T-cell (primary cell): Measurements from ENCODE around the gene TULP4. TPM values are rescaled to one million over a fixed set of nuclear protein-coding genes. Genes with fewer than 3 reads are reported as not detected.

Experiments
- ATAC-seq, 4 experiments: fragments of 200-7000 bp in 3 of 4; fragments of 150-1000 bp in 1 of 4; cut with Tn5 transposase; replicated peaks in 1 of 4; 1 replicate in 3 of 4; 2 replicates in 1 of 4; pipeline ENCODE4 v1.10.0; 2021; ENCODE audit warnings: moderate library complexity in 3 of 4, mild to moderate bottlenecking in 2 of 4, moderate number of reproducible peaks in 1 of 4
- CTCF ChIA-PET, 2 donors: fragments of 300-600 bp; sonication (Branson Sonifier 250); formaldehyde crosslinking; loops; one replicate each; lab custom pipeline; 2022; ENCODE audit warnings: antibody characterized with exemption in 2 of 2; lab: Charles Lee
- POLR2A ChIA-PET, 2 donors: fragments of 300-600 bp; sonication (Branson Sonifier 250); formaldehyde crosslinking; loops; one replicate each; lab custom pipeline; 2022; ENCODE audit warnings: antibody characterized with exemption in 2 of 2; lab: Charles Lee
- DNase-seq, 35 experiments: peaks; one replicate each; pipeline versions ENCODE4 v3.0.0 to v3.0.0-alpha.2; 2013 to 2023
- H3K27ac ChIP-seq: one replicate; pipeline ENCODE4 v1.5.1; 2013; ENCODE audit warnings: low read length
- H3K27me3 ChIP-seq, 2 experiments: replicated peaks in 1 of 2; 1 replicate in 1 of 2; 2 replicates in 1 of 2; pipeline versions ENCODE4 v1.6.1 to v1.7.0; 2013; ENCODE audit warnings: low read length in 1 of 2, mixed read lengths in 1 of 2; ENCODE audit not compliant: control insufficient read depth in 2 of 2, insufficient read depth in 2 of 2; ENCODE audit errors: extremely low read depth in 1 of 2
- H3K36me3 ChIP-seq, 2 donors: 1 replicate in 1 of 2; 2 replicates in 1 of 2; pipeline versions ENCODE4 v1.6.1 to v1.7.0; 2013; ENCODE audit warnings: low read length in 1 of 2; ENCODE audit not compliant: control insufficient read depth in 2 of 2, insufficient read depth in 1 of 2; ENCODE audit errors: extremely low read depth in 1 of 2
- H3K4me1 ChIP-seq, 2 experiments: 1 replicate in 1 of 2; 2 replicates in 1 of 2; pipeline versions ENCODE4 v1.6.1 to v1.7.0; 2013; ENCODE audit warnings: low read length in 2 of 2, mixed read lengths in 1 of 2; ENCODE audit not compliant: insufficient read depth in 2 of 2, control insufficient read depth in 1 of 2; ENCODE audit errors: extremely low read depth in 1 of 2
- H3K4me3 ChIP-seq, 2 donors: 1 replicate in 1 of 2; 2 replicates in 1 of 2; pipeline versions ENCODE4 v1.5.1 to v1.7.0; 2013; ENCODE audit warnings: mild to moderate bottlenecking in 2 of 2, low read length in 1 of 2, moderate library complexity in 1 of 2; ENCODE audit not compliant: control insufficient read depth in 1 of 2; ENCODE audit errors: extremely low read depth in 1 of 2
- H3K9me3 ChIP-seq: 2 replicates; pipeline ENCODE4 v1.7.0; 2013
- H3K27ac Mint-ChIP-seq, 2 donors: one replicate each; pipeline ENCODE4 v1.8.0; 2020 to 2021; ENCODE audit warnings: mild to moderate bottlenecking in 2 of 2, mixed read lengths in 2 of 2
- H3K27me3 Mint-ChIP-seq, 2 donors: one replicate each; pipeline ENCODE4 v1.8.0; 2021 to 2022; ENCODE audit warnings: mixed read lengths in 2 of 2
- H3K36me3 Mint-ChIP-seq: one replicate; pipeline ENCODE4 v1.8.0; 2021; ENCODE audit warnings: mixed read lengths
- H3K4me1 Mint-ChIP-seq, 3 donors: one replicate each; pipeline ENCODE4 v1.8.0; 2020 to 2022; ENCODE audit warnings: mixed read lengths in 3 of 3, mild to moderate bottlenecking in 1 of 3
- H3K4me3 Mint-ChIP-seq, 3 donors: one replicate each; pipeline ENCODE4 v1.8.0; 2020 to 2022; ENCODE audit warnings: mild to moderate bottlenecking in 3 of 3, mixed read lengths in 3 of 3, moderate library complexity in 3 of 3
- H3K9me3 Mint-ChIP-seq, 3 donors: one replicate each; pipeline ENCODE4 v1.8.0; 2020 to 2022; ENCODE audit warnings: mixed read lengths in 3 of 3
- WGBS: methylation state at CpG from one replicate; pipeline ENCODE4 v1.1.5; 2013; ENCODE audit warnings: missing lambda C conversion rate; ENCODE audit not compliant: insufficient coverage; 5-methylcytosine and 5-hydroxymethylcytosine counted together
- total RNA-seq, 35 experiments: library from RNA in 6 of 35; stranded (reverse) in 6 of 35; fragments of 120-200 nt in 1 of 35; gene quantifications; one replicate each; pipeline versions ENCODE4 v1.2.1 to v1.2.4 and lab custom pipeline; 2013 to 2026

The TULP4 gene
- total RNA-seq, 5 donors from 2014 or later (not counting 1 experiment from before 2014, with no cell fraction given), result 62.9 to 85.1 (median 76.1) TPM

- H3K27ac Mint-ChIP-seq, result no peak overlapping the region
- no peaks in the 10 kb centered on the region for H3K27me3 Mint-ChIP-seq
- peaks cover 7 to 37% of the 10 kb centered on the region in 2 donors for H3K36me3 ChIP-seq
- H3K4me3 Mint-ChIP-seq, result no peak overlapping the region
- H3K36me3 Mint-ChIP-seq, result peaks cover 41% of the 10 kb centered on the region
- ChIA-PET CTCF (no interaction called here), POLR2A (no interaction called here)
- DNase-seq (no peak), ATAC-seq (no peak)
- no peaks in the 10 kb centered on the region for H3K4me1 ChIP-seq
- 94% methylated on average over 17 of the region's 26 CpGs for WGBS
- H3K27ac ChIP-seq, result no peak overlapping the region
- no peaks in the 10 kb centered on the region for H3K4me1 Mint-ChIP-seq
- H3K9me3 ChIP-seq, result no peaks in the 10 kb centered on the region
- no peak overlapping the region for H3K4me3 ChIP-seq
- H3K9me3 Mint-ChIP-seq, result no peaks in the 10 kb centered on the region
- H3K27me3 ChIP-seq, result no peaks in the 10 kb centered on the region
These were observed 189.3 kb downstream of the TULP4 start for GRCh38 chr6:158501360-158502262.

DNA sequence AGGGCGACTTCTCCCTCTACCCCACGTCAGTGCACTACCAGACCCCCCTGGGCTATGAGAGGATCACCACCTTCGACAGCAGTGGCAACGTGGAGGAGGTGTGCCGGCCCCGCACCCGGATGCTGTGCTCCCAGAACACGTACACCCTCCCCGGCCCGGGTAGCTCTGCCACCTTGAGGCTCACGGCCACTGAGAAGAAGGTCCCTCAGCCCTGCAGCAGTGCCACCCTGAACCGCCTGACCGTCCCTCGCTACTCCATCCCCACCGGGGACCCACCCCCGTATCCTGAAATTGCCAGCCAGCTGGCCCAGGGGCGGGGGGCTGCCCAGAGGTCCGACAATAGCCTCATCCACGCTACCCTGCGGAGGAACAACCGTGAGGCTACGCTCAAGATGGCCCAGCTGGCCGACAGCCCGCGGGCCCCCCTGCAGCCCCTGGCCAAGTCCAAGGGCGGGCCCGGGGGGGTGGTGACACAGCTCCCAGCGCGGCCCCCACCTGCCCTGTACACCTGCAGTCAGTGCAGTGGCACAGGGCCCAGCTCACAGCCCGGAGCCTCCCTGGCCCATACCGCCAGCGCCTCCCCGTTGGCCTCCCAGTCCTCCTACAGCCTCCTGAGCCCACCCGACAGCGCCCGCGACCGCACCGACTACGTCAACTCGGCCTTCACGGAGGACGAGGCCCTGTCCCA lies 190.1 kb downstream of the TULP4 start:
- H3K27ac ChIP-seq, result no peak overlapping the region
- H3K27ac Mint-ChIP-seq, result no peak overlapping the region
- ATAC-seq (no peak), DNase-seq (no peak)
- POLR2A ChIA-PET, result no interaction called here
- H3K4me1 ChIP-seq, result no peaks in the 10 kb centered on the region
- peaks cover 7 to 42% of the 10 kb centered on the region in 2 donors for H3K36me3 ChIP-seq
- CTCF ChIA-PET, result no interaction called here
- no peaks in the 10 kb centered on the region for H3K9me3 ChIP-seq
- no peaks in the 10 kb centered on the region for H3K4me1 Mint-ChIP-seq
- peaks cover 45% of the 10 kb centered on the region for H3K36me3 Mint-ChIP-seq
- H3K27me3 Mint-ChIP-seq, result no peaks in the 10 kb centered on the region
- WGBS, result 96% methylated on average over 32 of the region's 43 CpGs
- no peak overlapping the region for H3K4me3 ChIP-seq
- no peaks in the 10 kb centered on the region for H3K9me3 Mint-ChIP-seq
- no peak overlapping the region for H3K4me3 Mint-ChIP-seq
- H3K27me3 ChIP-seq, result no peaks in the 10 kb centered on the region

- no peaks in the 10 kb centered on the region for H3K9me3 Mint-ChIP-seq
- peaks cover 53% of the 10 kb centered on the region for H3K36me3 Mint-ChIP-seq
- no peaks in the 10 kb centered on the region for H3K27me3 ChIP-seq
- H3K4me1 ChIP-seq, result no peaks in the 10 kb centered on the region
- CTCF ChIA-PET, result no interaction called here
- WGBS, result 94% methylated on average over 6 of the region's 7 CpGs
- no peak overlapping the region for H3K4me3 ChIP-seq
- no peaks in the 10 kb centered on the region for H3K4me1 Mint-ChIP-seq
- no peak overlapping the region for H3K27ac Mint-ChIP-seq
- DNase-seq (no peak), ATAC-seq (no peak)
- peaks cover 7 to 41% of the 10 kb centered on the region in 2 donors for H3K36me3 ChIP-seq
- H3K27me3 Mint-ChIP-seq, result no peaks in the 10 kb centered on the region
- H3K9me3 ChIP-seq, result no peaks in the 10 kb centered on the region
- H3K27ac ChIP-seq, result no peak overlapping the region
- POLR2A ChIA-PET, result no interaction called here
- no peak overlapping the region for H3K4me3 Mint-ChIP-seq
These were observed 191.0 kb downstream of the TULP4 start for GRCh38 chr6:158503222-158503621.

DNA sequence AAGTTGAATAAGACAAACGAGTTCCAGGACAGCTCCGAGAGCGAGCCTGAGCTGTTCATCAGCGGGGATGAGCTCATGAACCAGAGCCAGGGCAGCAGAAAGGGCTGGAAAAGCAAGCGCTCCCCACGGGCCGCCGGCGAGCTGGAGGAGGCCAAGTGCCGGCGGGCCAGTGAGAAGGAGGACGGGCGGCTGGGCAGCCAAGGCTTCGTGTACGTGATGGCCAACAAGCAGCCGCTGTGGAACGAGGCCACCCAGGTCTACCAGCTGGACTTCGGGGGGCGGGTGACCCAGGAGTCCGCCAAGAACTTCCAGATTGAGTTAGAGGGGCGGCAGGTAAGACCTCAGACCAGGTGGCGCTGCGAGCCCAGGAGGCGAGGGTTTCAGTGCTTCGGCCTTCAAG lies 191.6 kb downstream of the TULP4 start:
- H3K4me1 Mint-ChIP-seq, result no peaks in the 10 kb centered on the region
- Histone ChIP-seq H3K36me3 (peaks cover 4 to 35% of the 10 kb centered on the region in 2 donors), H3K4me3 (no peak overlapping the region), H3K27ac (no peak overlapping the region), H3K27me3 (no peaks in the 10 kb centered on the region), H3K9me3 (no peaks in the 10 kb centered on the region), H3K4me1 (no peaks in the 10 kb centered on the region)
- H3K27ac Mint-ChIP-seq, result no peak overlapping the region
- H3K4me3 Mint-ChIP-seq, result no peak overlapping the region
- H3K36me3 Mint-ChIP-seq, result peaks cover 49% of the 10 kb centered on the region
- 97% methylated on average over 24 of the region's 25 CpGs for WGBS
- ATAC-seq (no peak), DNase-seq (no peak)
- POLR2A ChIA-PET, result no interaction called here
- CTCF ChIA-PET, result no interaction called here
- H3K27me3 Mint-ChIP-seq, result no peaks in the 10 kb centered on the region
- H3K9me3 Mint-ChIP-seq, result no peaks in the 10 kb centered on the region

- H3K27ac Mint-ChIP-seq, result no peak overlapping the region
- H3K27me3 ChIP-seq, result no peaks in the 10 kb centered on the region
- CTCF ChIA-PET, result no interaction called here
- no peaks in the 10 kb centered on the region for H3K4me1 Mint-ChIP-seq
- H3K4me3 Mint-ChIP-seq, result no peak overlapping the region
- DNase-seq, result no peak
- 94% methylated on average over 7 of the region's 13 CpGs for WGBS
- POLR2A ChIA-PET, result no interaction called here
- no peaks in the 10 kb centered on the region for H3K27me3 Mint-ChIP-seq
- H3K9me3 ChIP-seq, result no peaks in the 10 kb centered on the region
- no peaks in the 10 kb centered on the region for H3K9me3 Mint-ChIP-seq
- no peak overlapping the region for H3K27ac ChIP-seq
- no peak overlapping the region for H3K4me3 ChIP-seq
- H3K4me1 ChIP-seq, result no peaks in the 10 kb centered on the region
- peaks cover 40% of the 10 kb centered on the region for H3K36me3 Mint-ChIP-seq
- peaks cover 4 to 24% of the 10 kb centered on the region in 2 donors for H3K36me3 ChIP-seq
- no peak for ATAC-seq
These were observed 192.9 kb downstream of the TULP4 start for GRCh38 chr6:158505194-158505593.

GRCh38 chr6:158506601-158507000 lies 194.3 kb downstream of the TULP4 start:
- DNase-seq, result no peak
- Histone ChIP-seq H3K27ac (no peak overlapping the region), H3K9me3 (no peaks in the 10 kb centered on the region), H3K4me3 (no peak overlapping the region), H3K4me1 (no peaks in the 10 kb centered on the region), H3K27me3 (no peaks in the 10 kb centered on the region), H3K36me3 (peaks cover 4 to 17% of the 10 kb centered on the region in 2 donors)
- ChIA-PET POLR2A (no interaction called here), CTCF (interaction anchor here in 1 of 2 donors (0.7 kb wide), 1 partner anchor 88 kb away, joined by 4 read pairs; no protein-coding TSS in a partner anchor)
- Mint-ChIP-seq H3K27ac (no peak overlapping the region), H3K4me3 (no peak overlapping the region), H3K36me3 (peaks cover 34% of the 10 kb centered on the region), H3K9me3 (no peaks in the 10 kb centered on the region), H3K27me3 (no peaks in the 10 kb centered on the region), H3K4me1 (no peaks in the 10 kb centered on the region)
- 90% methylated on average over 4 of the region's 10 CpGs for WGBS
- no peak for ATAC-seq
